ENCODE data around the gene FHIP1A.

- TF ChIP-seq POLR2A (IDR thresholded peaks at IDR 0.05) (no peak), CTCF (IDR thresholded peaks at IDR 0.05) (no peak)
Observed at GRCh38 chr4:151446208-151446607, 37.2 kb downstream of the FHIP1A start.
